Measurements from ENCODE around the gene RPL35.

RPL35 gene

GRCh38 chr9:124829334-124829669, 32.5 kb downstream of the RPL35 start:
- no peak for TF ChIP-seq CTCF (conservative IDR thresholded peaks at IDR 0.05)
- H3K27ac ChIP-seq: no peak overlapping the region

DNA sequence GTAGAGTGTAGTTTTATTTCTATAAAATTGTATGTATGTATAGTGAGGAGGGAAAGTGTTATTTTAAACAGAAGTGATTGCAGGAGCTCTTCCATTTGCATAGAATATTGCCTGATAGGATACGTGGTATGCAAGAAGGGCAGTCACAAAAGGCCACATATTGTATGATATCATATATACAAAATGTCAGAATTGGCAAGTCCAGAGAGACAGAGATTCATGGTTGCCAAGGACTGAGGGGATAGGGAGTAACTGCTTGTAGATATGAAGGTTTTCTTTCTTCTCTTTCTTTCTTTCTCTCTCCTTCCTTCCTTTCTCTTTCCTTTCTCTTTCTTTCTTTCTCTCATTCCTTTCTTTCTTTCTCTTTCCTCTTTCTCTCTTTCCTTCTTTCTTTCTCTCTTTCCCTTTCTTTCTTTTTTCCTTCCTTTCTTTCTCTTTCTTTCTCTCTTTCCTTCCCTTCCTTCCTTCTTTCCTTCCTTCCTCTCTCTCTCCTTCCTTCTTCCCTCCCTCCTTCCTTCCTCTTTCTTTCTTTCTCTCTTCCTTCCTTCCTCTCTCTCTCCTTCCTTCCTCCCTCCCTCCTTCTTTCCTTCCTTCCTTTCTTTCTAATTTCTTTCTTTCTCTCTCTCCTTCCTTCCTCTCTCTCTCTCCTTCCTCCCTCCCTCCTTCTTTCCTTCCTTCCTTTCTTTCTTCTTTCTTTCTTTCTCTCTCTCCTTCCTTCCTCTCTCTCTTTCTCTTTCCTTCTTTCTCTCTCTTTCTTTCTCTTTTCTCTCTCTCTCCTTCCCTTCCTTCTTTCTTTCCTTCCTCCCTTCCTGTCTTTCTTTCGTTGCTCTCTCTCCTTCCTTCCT, 33.0 kb downstream of the RPL35 start:
- no peak overlapping the region for H3K27ac ChIP-seq
- TF ChIP-seq CTCF (conservative IDR thresholded peaks at IDR 0.05): no peak

- no peak for TF ChIP-seq CTCF (conservative IDR thresholded peaks at IDR 0.05)
- H3K27ac ChIP-seq: no peak overlapping the region
These were observed 40.8 kb downstream of the RPL35 start for GRCh38 chr9:124820698-124821623.

DNA sequence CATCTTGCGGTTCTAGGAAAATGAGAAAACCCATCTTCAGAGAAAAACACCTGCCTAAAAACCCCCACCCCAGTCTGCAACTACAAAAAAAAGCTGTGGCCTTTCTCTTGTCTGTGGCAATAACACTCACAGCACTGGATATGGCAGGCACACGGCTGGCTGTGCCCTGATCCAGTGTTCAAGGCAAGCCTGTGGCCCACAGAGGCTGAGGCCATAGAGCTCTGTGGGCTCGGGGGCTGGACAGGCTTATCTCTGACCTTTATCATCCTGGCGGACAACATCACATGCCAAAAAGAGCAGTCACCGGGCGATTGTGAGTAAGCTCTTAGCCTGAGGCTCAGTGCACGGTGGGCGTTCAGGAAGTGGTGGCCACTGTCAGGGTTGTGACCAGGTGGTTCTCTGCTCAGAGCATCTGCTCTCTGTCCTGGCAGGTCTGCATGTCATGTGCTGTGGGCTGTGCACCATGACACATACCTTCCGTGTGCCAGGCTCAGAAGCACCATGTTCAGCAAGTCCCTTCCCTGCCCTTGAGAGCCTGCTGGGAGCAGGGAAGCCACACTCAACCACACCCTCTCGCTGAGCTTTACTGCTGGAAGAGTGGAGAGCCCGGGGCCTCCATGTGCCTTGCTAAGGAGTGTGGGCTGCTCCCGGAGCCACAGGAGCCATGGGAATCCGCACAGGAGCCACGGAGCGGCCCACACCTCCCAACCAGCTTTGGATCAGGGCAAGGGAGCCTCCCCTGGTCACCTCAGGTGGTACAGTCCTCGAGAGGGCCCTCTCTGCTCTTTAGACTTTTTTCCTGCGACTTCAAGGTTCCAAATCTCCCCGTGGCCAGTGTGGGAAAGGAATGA, 43.1 kb downstream of the RPL35 start:
- TF ChIP-seq CTCF (conservative IDR thresholded peaks at IDR 0.05): no peak
- no peak overlapping the region for H3K27ac ChIP-seq

DNA sequence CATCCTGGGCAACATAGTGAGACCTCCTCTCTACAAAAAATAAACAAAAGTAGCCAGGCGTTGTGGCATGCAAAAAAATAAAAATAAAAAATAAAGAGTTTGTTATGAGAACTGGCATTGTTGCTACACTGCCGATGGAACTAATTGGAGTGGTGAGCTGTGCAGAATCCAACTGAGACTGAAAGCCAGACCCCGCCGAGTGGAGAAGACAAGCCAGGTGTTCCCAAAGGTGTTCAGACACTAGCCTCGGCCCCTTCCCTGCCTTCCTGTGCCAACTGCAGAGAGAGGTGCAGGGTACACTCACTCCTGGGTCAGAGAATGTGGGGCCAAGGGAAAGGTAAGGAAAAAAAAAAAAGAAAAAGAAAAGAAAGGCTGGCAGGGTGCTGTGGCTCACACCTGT, 46.2 kb downstream of the RPL35 start:
- no peak overlapping the region for H3K27ac ChIP-seq
- no peak for TF ChIP-seq CTCF (conservative IDR thresholded peaks at IDR 0.05)

- no peak for TF ChIP-seq CTCF (conservative IDR thresholded peaks at IDR 0.05)
- no peak overlapping the region for H3K27ac ChIP-seq
These were observed 47.6 kb downstream of the RPL35 start for GRCh38 chr9:124814164-124814535.
